ENCODE measurements around the gene KRTAP19-1.

DNA sequence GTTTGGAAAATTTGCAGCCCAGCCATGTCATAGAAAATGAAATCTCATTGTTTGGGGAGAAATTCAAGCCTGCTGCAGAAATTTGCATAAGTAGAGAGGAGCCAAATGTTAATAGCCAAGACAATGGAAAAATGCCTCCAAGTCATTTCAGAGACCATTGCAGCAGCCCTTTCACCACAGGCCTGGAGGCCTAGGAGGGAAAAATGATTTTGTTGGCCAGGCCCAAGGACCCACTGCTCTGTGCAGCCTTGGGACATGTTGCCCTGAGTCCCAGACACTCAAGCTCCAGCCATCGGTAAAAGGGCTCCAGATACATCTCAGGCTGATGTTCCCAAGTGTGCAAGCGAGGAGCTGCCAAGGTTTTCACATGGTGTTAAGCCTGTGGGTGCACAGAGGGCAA, 6.0 kb upstream of the KRTAP19-1 start:
- TF ChIP-seq, protein P1, sequence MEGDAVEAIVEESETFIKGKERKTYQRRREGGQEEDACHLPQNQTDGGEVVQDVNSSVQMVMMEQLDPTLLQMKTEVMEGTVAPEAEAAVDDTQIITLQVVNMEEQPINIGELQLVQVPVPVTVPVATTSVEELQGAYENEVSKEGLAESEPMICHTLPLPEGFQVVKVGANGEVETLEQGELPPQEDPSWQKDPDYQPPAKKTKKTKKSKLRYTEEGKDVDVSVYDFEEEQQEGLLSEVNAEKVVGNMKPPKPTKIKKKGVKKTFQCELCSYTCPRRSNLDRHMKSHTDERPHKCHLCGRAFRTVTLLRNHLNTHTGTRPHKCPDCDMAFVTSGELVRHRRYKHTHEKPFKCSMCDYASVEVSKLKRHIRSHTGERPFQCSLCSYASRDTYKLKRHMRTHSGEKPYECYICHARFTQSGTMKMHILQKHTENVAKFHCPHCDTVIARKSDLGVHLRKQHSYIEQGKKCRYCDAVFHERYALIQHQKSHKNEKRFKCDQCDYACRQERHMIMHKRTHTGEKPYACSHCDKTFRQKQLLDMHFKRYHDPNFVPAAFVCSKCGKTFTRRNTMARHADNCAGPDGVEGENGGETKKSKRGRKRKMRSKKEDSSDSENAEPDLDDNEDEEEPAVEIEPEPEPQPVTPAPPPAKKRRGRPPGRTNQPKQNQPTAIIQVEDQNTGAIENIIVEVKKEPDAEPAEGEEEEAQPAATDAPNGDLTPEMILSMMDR (conservative IDR thresholded peaks at IDR 0.05; ENCODE audit: low read depth, low read length): no peak
- no peak for TF ChIP-seq EZH2 (IDR thresholded peaks at IDR 0.05; ENCODE audit: borderline replicate concordance, low read depth, low read length, poor library complexity, severe bottlenecking)

Measured in A673 (cell line).